T47D (cell line): ENCODE results near the gene RSF1.

Experiments used
- DNase-seq, 2 experiments: peaks; one replicate each; pipeline versions ENCODE4 v3.0.0 to v3.0.0-alpha.2; 2011 to 2012; ENCODE audit warnings: low read depth in 1 of 2, low spot score in 1 of 2
- JUND ChIP-seq: IDR thresholded peaks from 2 replicates; pipeline ENCODE4 v1.6.1; 2012; ENCODE audit warnings: low read depth
- in situ Hi-C: cut with HindIII; loops from 2 replicates; pipeline ENCODE4 v1.10.0; 2016; ENCODE audit warnings: low sequenced_read_pairs, low pct_unique_long_range_greater_than_20kb

The RSF1 gene

GRCh38 chr11:77723024-77723423 is 97.5 kb downstream of the RSF1 start:
- no peak for TF ChIP-seq JUND
- in situ Hi-C loops, result no loop called here
- DNase-seq, result no peak

DNA sequence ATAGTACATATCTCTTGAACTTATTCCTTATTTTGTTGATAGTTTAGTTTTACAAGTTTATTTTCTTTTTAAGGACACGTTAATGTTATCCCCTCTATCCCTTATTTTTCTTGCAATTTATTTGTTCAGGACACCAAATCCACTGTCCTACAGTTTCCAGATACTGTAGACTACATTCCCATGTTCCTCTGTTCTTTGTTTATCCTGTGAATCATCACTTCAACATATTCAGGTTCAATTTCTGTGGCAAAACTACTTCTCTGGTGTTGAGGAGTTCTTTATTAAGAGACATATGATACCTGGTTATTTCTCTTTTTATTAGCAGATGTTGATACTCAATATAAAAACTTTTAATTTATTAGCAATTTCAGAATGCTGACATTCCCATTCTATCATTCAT is 110.2 kb downstream of the RSF1 start:
- no peak for DNase-seq
- in situ Hi-C loops, result no loop called here
- TF ChIP-seq JUND, result no peak

GRCh38 chr11:77705876-77706579 is 114.5 kb downstream of the RSF1 start:
- in situ Hi-C loops, result no loop called here
- DNase-seq, result no peak
- TF ChIP-seq JUND, result no peak

GRCh38 chr11:77705195-77705875 is 115.2 kb downstream of the RSF1 start:
- in situ Hi-C loops, result no loop called here
- no peak for TF ChIP-seq JUND
- no peak for DNase-seq

- DNase-seq, result no peak
- in situ Hi-C loops, result no loop called here
- TF ChIP-seq JUND, result no peak
Measured at GRCh38 chr11:77704029-77704428, 116.5 kb downstream of the RSF1 start.

GRCh38 chr11:77699425-77699824 is 121.1 kb downstream of the RSF1 start:
- no peak for DNase-seq
- in situ Hi-C loops, result no loop called here
- no peak for TF ChIP-seq JUND

DNA sequence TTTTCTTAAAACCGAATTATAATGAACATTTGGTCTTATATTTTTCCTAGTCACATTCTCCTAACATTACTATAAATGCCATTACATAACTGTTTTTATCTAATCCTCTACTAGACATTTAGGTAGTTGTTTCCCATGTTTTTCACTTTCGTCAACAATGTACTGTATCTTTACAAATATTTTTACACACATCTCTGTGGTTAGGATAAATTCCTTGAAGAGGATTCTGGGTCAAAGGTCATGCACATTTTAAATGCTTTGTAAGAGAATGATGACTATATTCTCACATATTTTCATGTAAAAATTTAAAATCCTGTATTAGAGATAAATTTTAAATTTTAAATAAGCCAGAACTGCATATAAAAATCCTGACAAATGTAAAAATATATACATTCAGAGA is 121.6 kb downstream of the RSF1 start:
- DNase-seq, result no peak
- in situ Hi-C loops, result no loop called here
- TF ChIP-seq JUND, result no peak

GRCh38 chr11:77697865-77698264 is 122.7 kb downstream of the RSF1 start:
- in situ Hi-C loops, result no loop called here

GRCh38 chr11:77695417-77695816 is 125.1 kb downstream of the RSF1 start:
- in situ Hi-C loops, result no loop called here
- no peak for TF ChIP-seq JUND
- DNase-seq, result no peak

More at GRCh38 chr11:77697865-77698264, 122.7 kb downstream of the RSF1 start:
- no peak for TF ChIP-seq JUND
- no peak for DNase-seq

GRCh38 chr11:77690649-77691048 is 129.9 kb downstream of the RSF1 start:
- in situ Hi-C loops, result no loop called here
- no peak for DNase-seq
- TF ChIP-seq JUND, result no peak

DNA sequence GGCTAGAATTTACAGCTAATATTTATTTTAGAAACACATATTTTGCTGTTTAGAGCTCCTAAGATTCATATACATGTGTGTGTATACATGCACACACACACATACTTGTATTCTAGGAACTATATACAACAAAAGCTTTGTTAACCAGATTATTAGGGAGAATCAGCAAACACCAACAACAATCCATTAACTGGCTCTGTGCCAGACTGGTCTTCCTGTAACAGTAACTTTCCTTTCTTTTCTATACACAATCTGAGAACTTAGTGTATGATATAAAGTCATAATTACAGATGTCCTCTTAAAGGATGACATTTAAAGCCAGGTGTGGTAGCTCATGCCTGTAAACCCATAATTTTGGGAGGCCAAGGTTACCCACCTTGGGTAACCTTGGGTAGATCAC is 133.4 kb downstream of the RSF1 start:
- no peak for TF ChIP-seq JUND
- DNase-seq, result no peak
- in situ Hi-C loops, result no loop called here

DNA sequence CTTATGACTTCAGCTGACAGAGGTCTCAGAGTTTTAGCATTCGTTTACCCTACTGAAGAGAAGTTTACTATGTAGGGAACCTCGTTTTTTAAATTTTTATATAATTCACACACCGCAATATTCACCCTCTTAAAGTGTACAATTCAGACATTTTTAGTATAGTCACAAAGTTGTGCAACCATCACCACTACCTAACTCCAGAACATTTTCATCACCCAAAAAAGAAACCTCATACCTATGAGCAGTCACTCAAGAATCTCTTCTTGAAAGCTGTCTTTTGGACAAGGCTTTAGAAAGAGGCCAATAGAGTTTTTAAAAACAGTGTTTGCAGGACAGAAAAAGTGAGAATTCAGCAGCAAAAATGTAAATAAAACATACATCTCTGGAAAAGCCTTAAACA is 143.4 kb downstream of the RSF1 start:
- no peak for TF ChIP-seq JUND
- in situ Hi-C loops, result no loop called here
- DNase-seq, result no peak

- DNase-seq, result no peak
- no peak for TF ChIP-seq JUND
- in situ Hi-C loops, result no loop called here
Measured at GRCh38 chr11:77672264-77672663, 148.3 kb downstream of the RSF1 start.
